Ramos (cell line): ENCODE measurements around the gene PCSK6.

Experiments
- in situ Hi-C: fragments of 300-500 bp; cut with MboI; formaldehyde crosslinking; loops from one replicate; pipeline ENCODE4 v1.14.3; 2022; ENCODE audit warnings: low sequenced_read_pairs; ENCODE audit not compliant: unreplicated experiment

PCSK6 gene

GRCh38 chr15:101322854-101323477 is 166.5 kb downstream of the PCSK6 start:
- in situ Hi-C loops = no loop called here

- in situ Hi-C loops = no loop called here
These were observed 167.4 kb downstream of the PCSK6 start for GRCh38 chr15:101322016-101322695.

DNA sequence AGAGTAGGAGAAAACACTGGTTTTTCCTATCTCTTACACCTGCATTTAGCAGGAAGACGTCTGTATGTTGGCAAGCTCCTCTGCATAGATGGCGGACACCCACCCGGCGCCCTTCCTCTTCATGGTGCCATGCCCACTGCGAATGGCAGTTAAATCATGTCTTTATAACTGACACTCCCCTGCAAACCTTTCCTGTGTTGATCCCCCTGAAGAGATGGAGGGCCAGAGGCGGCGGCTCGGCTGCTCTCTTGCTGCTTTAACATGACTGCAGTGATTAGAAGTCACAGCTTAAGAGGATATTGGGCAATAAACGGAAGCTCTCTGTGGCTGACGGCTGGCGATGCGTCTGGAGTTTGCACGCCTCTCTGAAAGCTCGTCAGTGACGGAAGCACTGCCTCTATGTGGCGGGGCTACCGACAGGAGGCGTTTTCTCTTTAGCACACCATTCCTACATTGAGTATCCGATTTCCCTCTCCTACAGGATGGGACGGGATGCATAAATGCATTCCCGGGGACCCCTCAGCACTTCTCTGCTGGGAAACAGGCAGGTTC is 168.9 kb downstream of the PCSK6 start:
- in situ Hi-C loops = no loop called here

DNA sequence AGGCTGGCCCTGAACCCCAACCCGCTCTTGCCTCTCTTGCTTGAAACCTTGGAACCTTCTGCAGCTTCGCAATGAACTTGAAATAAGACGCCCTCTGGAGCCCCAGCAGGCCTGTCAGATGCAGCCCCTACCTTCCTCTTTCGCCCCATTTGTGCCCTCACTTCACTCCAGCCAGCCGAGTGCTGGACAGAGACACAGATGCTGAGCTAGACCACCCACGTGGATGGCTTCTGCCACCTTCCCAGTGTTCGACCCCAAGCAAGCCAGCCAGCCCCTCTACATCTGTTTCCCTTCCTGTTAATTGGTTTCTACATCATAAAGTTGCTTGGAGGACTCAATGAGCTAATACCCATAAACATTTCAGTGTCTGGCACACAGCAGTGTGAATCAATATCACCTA is 170.7 kb downstream of the PCSK6 start:
- in situ Hi-C loops = no loop called here

- in situ Hi-C loops = no loop called here
These were observed 171.2 kb downstream of the PCSK6 start for GRCh38 chr15:101318147-101318819.

DNA sequence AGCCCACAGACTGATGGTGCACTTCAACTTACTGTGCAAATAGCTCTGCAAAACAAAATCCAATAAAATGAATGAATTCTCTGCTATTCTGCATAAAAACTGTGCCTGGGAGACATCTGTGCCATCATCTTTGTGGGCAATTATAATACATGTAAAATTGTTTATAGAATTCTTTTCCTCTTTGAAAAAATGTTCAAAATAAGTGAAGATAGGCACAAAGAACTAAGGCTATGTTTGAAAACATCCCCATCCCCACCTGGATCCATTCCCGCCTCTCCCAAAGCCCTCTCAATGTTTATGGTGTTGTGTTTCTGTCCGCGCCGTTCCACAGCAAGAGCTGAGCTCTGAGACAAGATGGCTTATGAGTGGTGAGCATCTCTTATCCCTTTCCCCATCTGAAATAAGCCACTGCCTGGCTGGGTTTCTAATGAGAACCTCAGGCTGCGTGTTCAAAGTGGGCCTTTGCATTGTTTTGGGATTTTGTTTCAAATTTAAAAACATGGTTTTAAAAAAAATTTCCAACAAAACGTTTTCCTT is 172.1 kb downstream of the PCSK6 start:
- in situ Hi-C loops = no loop called here

DNA sequence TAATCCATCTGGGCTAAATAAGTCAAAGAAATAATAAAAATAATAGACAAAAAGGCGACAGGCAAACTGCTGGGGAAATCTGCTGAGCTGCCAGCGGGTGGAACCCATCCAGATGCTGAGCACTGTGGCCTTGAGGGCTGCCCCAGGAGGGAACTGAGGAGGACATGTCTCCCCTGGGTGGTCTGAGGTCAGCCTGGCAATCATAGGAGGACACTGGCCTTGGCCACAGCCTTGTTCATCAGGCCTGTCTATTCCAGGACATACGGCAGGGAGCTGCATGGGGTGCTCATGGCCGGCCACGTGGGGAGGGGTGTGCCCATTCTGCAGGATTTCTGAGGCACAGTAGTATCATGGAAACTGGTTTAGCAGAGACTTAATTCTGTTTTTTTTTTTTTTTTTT is 173.0 kb downstream of the PCSK6 start:
- in situ Hi-C loops = no loop called here

DNA sequence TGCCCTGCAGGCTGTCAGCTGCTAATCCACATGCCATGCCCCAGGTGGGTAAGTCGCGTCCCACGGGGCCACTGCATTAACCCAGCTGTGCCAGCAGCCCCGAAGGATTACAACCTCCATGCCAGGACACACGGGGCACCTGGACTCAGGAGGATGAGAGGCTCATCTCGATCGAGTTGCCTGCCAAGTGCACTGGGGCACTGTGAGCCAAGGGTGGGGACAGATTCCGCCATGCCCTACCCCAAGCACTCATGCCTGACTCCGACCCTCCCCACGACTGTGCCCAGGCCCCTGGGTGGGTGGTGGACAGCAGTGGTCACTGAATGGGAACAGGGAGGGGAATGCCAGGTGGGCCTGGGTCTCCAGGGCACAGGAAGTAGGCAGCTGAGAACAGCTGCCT is 173.8 kb downstream of the PCSK6 start:
- in situ Hi-C loops = no loop called here

GRCh38 chr15:101314336-101315125 is 175.0 kb downstream of the PCSK6 start:
- in situ Hi-C loops = no loop called here

DNA sequence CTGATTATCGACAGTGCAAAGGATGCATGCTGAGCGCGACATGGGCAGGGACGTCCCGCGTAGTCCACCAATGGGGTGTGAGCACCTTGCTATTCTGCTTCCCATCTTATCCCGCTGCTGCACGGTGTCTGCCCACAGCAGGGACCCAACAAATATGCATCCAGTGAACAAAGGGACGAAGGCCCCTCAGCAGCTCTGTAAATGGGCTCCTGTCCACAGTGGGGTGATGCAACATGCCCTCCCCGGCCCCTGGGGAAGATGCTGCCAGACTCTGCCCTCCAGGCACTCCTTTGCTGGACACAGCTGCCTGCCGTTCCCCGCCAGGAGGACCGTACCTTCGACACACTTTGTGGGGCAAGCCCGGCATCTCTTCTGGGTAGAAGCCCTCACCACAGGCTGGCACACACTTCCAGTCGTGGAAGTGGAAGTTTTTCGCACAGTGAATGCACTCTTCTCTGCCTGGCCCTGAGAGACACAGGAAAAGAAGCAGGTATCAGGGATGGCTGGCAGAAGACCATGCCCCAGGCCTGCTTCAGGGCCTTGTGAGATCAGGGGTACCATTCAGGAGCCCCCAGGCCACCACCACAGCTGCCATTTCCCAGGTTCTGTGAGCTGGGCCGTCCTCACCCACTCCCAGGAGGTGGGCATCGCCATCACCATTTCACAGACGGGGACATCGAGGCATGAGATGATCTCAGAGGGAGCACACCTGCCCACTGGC is 176.3 kb downstream of the PCSK6 start:
- in situ Hi-C loops = no loop called here

DNA sequence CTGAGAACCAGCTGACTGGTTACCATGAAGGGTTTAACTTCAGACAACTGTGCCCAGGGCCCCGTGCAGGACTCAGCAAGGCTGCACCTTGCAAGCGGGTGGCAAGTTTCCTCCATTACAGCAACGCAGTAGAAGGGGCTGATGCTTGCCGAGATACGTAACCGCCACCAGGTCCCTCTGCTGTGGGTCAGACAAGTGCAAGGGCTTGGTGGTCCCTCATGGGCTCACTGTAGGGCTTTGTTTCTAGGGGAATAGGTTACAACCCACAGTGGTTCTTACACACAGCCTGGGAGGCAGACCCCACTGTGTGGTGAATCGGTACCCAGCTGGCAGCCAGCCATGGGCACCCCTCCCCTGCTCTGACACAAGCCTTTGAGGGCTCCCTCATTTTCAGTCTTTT is 179.0 kb downstream of the PCSK6 start:
- in situ Hi-C loops = no loop called here

DNA sequence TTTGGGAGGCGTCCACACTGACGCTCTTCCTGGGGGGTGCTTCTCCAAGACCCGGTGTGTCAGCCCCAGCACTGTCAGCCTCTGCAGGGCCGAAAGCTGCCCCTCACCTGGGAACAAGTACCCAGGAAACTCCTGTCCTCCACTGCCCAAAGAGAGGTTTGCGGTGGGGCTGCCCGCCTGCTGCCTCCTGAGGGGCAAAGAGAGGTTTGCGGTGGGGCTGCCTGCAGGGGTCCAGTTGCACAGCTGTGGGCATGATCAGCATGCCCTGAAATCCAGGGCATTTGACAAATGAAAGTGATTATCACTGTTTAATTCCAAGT is 179.4 kb downstream of the PCSK6 start:
- in situ Hi-C loops = no loop called here

DNA sequence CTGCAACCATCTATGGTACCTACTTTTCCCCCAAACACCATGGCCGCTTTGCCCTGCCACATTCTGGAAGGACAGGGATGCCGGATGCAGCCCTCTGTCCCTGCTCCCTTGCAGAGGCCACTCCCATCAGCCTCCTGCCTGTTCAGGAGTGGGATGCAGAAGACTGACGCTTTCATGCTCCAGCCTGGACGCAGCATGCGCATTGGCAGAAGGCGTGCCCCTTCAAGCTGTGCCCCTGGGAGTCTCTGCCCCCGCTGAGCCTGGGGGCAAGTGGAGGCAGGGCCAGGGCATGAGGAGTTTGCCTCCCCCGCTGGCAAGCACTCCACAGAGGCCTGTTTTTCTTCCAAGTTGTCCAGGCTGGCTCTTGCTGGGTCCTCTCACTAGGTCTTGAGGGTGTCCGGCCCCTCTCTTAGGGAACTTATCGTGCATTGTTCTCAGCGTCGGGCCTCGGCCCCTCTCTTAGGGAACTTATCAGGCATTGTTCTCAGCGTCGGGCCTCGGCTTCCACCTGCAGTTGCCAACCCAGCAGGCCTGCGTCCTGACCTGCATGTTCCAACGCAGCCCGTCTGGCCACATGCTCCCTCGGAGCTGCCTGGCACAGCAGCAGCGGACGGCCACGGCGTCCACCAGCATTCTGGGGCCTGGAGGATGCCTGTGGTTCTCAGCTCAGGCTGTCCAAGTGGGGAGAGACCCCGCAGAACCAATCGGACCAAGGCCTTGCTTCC is 179.9 kb downstream of the PCSK6 start:
- in situ Hi-C loops = no loop called here

DNA sequence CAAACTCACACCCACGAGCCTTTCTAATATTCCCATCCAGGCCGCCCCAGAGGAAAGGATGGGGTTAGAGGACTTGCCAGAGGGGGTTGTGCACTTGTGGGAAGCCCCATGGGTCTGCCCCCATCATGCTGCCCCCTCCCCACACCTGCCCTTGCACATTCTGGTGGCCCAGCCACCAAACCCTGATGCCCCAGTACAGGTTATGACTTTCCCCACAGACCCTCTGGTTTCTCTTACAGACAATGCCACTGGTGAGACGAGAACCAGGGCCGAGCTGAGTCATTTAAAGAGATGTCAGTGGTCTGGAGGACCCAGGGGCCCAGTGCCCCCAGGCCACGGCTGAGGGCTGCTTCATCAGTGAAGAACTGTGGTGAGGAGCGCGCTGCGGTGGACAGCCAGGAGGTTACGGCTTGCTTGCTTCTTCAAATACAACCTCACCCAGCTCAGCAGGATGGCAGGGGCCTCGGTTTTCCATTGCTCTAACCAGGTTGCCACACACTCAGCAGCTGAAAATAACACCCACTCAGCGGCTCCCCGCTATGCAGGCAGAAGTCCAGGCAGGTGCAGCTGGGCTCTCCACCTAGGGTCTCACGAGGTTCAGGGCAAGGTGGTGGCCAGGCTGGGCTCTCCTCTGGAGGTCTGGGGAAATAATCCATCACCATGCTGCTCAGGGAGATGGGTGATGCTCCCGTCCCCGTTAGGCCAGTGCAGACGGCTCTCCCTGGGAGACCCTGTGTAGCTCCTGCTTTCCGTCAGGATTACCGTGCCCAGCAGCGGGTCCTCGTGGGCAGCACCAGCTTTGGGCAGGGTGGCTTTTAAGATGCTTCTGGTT is 180.7 kb downstream of the PCSK6 start:
- in situ Hi-C loops = no loop called here

- in situ Hi-C loops = no loop called here
These were observed 181.5 kb downstream of the PCSK6 start for GRCh38 chr15:101307897-101308603.

DNA sequence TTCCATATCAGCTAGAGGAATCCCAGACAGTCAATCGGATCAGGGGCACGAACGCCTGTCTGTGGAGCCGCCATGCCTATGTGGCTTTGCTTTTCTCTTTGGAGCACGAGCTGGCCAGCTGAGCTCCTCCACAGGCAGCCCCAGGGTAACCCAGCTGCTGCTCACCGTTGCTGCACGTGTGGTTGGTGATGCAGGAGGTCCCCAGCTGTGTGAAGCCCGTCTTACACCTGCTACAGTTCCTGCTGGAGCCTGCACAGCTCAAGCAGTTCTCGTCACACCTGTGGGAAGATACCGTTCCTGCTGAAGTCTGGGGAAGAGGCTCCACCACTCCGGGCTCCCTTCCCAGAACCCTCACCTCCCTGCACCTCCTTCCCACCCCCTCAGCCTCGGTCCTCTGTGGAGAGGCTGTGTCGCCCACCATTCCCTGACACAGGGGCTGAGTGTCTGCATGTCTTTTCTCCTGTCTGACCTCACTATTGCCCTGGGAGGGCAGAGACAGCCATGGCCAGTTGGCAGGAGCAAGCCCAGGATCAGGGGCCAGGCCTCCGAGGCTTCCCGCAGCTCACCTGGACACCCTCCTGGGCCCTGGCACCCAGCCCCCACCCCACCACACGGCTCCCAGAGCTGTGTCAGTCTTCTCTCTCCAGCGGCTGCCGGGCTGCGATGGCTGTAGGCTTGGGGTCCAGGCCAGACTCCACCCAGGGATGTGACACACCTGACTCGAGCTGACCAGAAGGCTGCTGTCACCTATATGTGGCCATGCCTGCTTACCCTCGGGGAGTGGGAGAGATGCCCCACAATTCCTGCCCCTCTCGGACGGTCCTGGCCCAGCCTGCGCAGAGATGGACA is 182.2 kb downstream of the PCSK6 start:
- in situ Hi-C loops = no loop called here
